A673 (cell line): Measurements from ENCODE around the gene MFSD6.

ENCODE experiments used
- CTCF ChIP-seq: fragments of 300-800, 200-600 bp; sonication (generic); conservative IDR thresholded peaks from 2 replicates; pipeline ENCODE4 v1.5.1; 2017; ENCODE audit warnings: low read depth, mild to moderate bottlenecking, antibody characterized with exemption, low read length, moderate library complexity, mixed read lengths
- EZH2 ChIP-seq: fragments of 200-600 bp; sonication (generic); IDR thresholded peaks from 2 replicates; pipeline ENCODE4 v1.6.1; 2017; ENCODE audit warnings: borderline replicate concordance, low read depth, mild to moderate bottlenecking, mixed read lengths, antibody characterized with exemption, low read length; ENCODE audit not compliant: poor library complexity, severe bottlenecking

GRCh38 chr2:190507135-190507534, 99.0 kb downstream of the MFSD6 start:
- no peak for TF ChIP-seq EZH2
- TF ChIP-seq CTCF, result no peak
